ENCODE results near the gene C3AR1.
A peak's percentile ranks its signal among the peaks of the same experiment; 100 is the strongest.

Gene C3AR1

GRCh38 chr12:8031872-8032241, 34.3 kb downstream of the C3AR1 start:
- TF ChIP-seq TAF1 (IDR thresholded peaks at IDR 0.05; ENCODE audit: borderline replicate concordance, insufficient read depth, low read length): no peak
- TF ChIP-seq POLR2AphosphoS5 (IDR thresholded peaks at IDR 0.05; ENCODE audit: low read depth, low read length): no peak
- no peak for TF ChIP-seq REST (IDR thresholded peaks at IDR 0.05; ENCODE audit: insufficient read depth in 1 of 2, low read depth in 2 of 2, low read length in 2 of 2)
- TF ChIP-seq FOXP2 (optimal IDR thresholded peaks at IDR 0.05; ENCODE audit: borderline replicate concordance, extremely low read depth, extremely low read length, insufficient read depth): no peak
- TF ChIP-seq SIN3A (IDR thresholded peaks at IDR 0.05; ENCODE audit: borderline replicate concordance, insufficient read depth, low read length): no peak

GRCh38 chr12:8030189-8030588, 36.0 kb downstream of the C3AR1 start:
- TF ChIP-seq FOXP2 (optimal IDR thresholded peaks at IDR 0.05; ENCODE audit: borderline replicate concordance, extremely low read depth, extremely low read length, insufficient read depth) (no peak), TAF1 (IDR thresholded peaks at IDR 0.05; ENCODE audit: borderline replicate concordance, insufficient read depth, low read length) (no peak), REST (IDR thresholded peaks at IDR 0.05; ENCODE audit: insufficient read depth in 1 of 2, low read depth in 2 of 2, low read length in 2 of 2) (no peak), SIN3A (IDR thresholded peaks at IDR 0.05; ENCODE audit: borderline replicate concordance, insufficient read depth, low read length) (no peak), POLR2AphosphoS5 (IDR thresholded peaks at IDR 0.05; ENCODE audit: low read depth, low read length) (no peak)

GRCh38 chr12:8028267-8028666, 37.9 kb downstream of the C3AR1 start:
- TF ChIP-seq TAF1 (IDR thresholded peaks at IDR 0.05; ENCODE audit: borderline replicate concordance, insufficient read depth, low read length) (no peak), POLR2AphosphoS5 (IDR thresholded peaks at IDR 0.05; ENCODE audit: low read depth, low read length) (no peak)

- TF ChIP-seq FOXP2 (optimal IDR thresholded peaks at IDR 0.05; ENCODE audit: borderline replicate concordance, extremely low read depth, extremely low read length, insufficient read depth) (no peak), SIN3A (IDR thresholded peaks at IDR 0.05; ENCODE audit: borderline replicate concordance, insufficient read depth, low read length) (no peak), TAF1 (IDR thresholded peaks at IDR 0.05; ENCODE audit: borderline replicate concordance, insufficient read depth, low read length) (no peak), REST (IDR thresholded peaks at IDR 0.05; ENCODE audit: insufficient read depth in 1 of 2, low read depth in 2 of 2, low read length in 2 of 2) (no peak), POLR2AphosphoS5 (IDR thresholded peaks at IDR 0.05; ENCODE audit: low read depth, low read length) (no peak)
Observed at GRCh38 chr12:8027856-8028255, 38.3 kb downstream of the C3AR1 start.

- TF ChIP-seq FOXP2 (optimal IDR thresholded peaks at IDR 0.05; ENCODE audit: borderline replicate concordance, extremely low read depth, extremely low read length, insufficient read depth) (peak; percentile 98), TAF1 (IDR thresholded peaks at IDR 0.05; ENCODE audit: borderline replicate concordance, insufficient read depth, low read length) (no peak), POLR2AphosphoS5 (IDR thresholded peaks at IDR 0.05; ENCODE audit: low read depth, low read length) (peak; percentile 86), SIN3A (IDR thresholded peaks at IDR 0.05; ENCODE audit: borderline replicate concordance, insufficient read depth, low read length) (no peak), REST (IDR thresholded peaks at IDR 0.05; ENCODE audit: insufficient read depth in 1 of 2, low read depth in 2 of 2, low read length in 2 of 2) (no peak)
Observed at GRCh38 chr12:8026291-8026900, 39.8 kb downstream of the C3AR1 start.
